ENCODE measurements around the gene HOXD11.

The HOXD11 gene

GRCh38 chr2:176120364-176121189, 13.5 kb downstream of the HOXD11 start:
- DNase-seq (ENCODE audit: low read depth, low spot score) = no peak

DNA sequence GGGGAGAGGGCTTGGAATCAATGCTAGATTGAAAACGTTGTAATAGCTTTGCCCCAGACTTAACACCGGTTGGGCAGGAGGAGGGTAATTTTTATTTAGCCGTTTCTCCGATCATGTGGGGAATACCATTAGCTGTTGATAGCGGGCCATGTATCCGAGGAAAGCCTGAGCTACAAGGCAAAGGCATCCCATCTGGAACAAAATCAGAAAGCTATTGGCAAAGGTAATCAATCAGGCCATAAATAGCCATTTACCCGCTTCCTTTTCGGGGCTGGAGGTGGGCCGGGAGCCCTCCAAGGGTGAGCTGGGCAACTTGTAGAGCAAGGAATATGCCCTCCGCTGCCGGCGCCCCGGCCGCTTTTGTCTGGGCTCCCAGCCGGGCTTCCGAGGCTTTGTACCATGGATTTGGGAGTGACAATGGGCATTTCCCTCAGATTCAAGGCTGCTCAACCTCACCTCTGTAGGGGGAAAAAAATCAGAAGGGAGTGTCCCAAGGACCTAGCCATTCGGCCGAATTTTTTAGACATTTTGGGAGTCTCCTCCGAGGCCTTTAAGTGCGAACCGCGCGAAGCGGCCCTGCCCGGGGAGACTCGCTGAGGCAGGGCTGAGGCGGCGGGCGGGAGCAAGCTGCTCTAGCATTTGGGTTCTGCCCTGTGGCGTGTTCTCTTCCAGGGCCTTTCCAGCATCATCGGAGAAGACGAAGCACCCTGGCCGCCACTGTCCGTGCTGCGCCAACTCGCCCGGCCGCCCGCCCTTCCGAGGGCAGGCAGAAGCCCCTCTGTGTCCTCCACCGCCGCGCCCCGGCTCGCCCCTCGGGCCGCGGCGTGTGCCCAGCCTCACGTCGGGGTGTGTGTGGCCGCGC, 14.3 kb downstream of the HOXD11 start:
- DNase-seq (ENCODE audit: low read depth, low spot score) = no peak

- no peak for DNase-seq (ENCODE audit: low read depth, low spot score)
Observed at GRCh38 chr2:176122052-176122682, 15.1 kb downstream of the HOXD11 start.

GRCh38 chr2:176122683-176123410, 15.8 kb downstream of the HOXD11 start, which contains the start of gene HOXD9:
HOXD9 (plus strand) TSS chr2:176122719; CDS start chr2:176122769, 50 bp downstream.
- no peak for DNase-seq (ENCODE audit: low read depth, low spot score)

- no peak for DNase-seq (ENCODE audit: low read depth, low spot score)
Observed at GRCh38 chr2:176123411-176124109, 16.5 kb downstream of the HOXD11 start.

- DNase-seq (ENCODE audit: low read depth, low spot score) = no peak
Observed at GRCh38 chr2:176124110-176124946, 17.2 kb downstream of the HOXD11 start.

DNA sequence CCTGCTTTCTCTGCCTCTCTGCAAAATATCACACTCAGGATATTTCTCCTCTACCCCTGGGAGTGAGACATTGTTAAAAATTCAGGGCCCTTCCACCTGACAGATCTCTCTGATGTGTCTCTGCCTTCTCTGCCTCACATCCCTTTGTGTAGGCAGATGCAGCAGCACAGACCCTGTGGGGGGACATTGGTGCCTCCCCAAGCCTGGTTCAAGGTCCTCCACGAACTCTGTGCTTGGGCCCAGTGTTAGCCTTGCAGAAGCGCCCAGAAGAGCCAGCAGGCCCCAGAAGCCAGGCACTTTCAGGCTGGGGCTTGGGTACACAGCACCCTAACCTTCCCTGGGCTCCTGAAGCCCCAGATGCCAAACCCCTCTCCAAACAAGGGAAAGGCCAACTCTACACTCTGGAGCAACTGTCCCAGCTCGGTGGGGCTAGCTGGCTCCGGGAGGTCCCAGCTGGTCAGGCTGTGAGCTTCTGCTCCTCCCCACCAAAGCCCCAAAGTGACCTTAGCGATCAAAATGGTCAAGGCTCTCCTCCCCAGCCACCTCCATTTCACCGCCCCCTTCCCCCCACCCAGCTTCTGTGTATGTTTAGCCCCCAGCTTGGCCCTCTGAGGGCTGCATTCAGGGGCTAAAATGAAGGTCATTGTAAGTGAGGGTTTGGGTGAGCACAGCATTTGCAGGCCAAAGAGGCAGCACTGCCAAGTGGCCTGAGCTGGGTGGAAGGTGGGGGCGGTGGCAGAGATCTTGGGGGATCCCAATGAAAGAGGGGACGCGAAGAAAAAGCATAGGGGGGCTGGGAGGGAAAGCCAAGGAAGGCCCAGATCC, 18.1 kb downstream of the HOXD11 start:
- DNase-seq (ENCODE audit: low read depth, low spot score) = no peak

- DNase-seq (ENCODE audit: low read depth, low spot score) = no peak
Observed at GRCh38 chr2:176125772-176126054, 18.6 kb downstream of the HOXD11 start.

DNA sequence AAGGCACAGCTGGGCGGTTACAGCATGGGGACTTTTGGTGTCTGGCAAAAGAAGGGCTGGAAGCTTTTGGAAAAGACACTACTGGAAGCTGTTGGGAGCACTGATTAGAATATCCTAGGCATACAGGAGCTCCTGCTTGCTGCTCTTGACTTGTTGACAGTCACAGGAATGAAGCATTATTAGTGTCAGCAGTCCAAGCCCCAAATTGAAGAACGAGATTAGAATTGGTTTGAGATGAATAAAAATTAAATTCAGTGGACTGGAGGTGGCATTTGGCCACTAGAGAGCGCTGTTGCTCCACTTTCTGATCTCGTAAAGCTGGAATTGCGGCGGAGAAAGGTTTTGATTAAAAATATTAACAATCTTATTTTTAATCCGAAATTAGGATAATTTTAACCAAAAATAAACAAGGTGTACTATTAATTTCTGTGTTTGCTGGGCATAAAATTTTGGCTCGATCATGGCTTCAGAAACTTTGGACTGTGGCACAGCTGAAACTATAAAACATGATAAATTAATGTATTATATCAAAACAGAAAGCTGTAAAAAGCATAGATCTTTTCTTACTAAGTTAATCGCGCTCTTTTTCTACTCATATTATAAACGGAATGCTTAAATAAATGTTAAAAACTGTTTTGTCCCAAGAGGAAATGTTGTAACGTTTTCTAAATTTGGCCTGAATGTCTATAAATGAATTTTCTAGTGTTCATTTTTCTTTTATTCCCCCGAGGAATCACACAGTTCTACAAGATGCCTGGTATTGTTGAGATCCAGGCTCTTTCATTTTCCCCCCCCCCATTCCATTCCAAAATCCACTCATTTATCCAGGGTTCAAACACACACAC, 20.1 kb downstream of the HOXD11 start:
- DNase-seq (ENCODE audit: low read depth, low spot score) = peak; percentile 27

DNA sequence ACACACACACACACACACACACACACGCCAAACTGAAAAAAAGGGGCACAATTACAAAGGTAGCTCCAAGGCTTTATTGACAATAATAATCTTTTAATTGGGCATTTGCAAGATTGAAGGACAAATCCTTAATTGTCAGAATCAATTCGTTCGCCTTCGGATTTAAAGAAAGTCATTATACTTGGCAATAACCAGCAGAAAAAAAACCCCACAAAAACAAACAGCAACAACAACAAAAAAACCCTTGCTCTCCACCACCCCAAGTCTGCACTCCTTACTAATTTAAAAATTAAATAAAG, 20.6 kb downstream of the HOXD11 start:
- no peak for DNase-seq (ENCODE audit: low read depth, low spot score)

GRCh38 chr2:176128172-176128981, 21.3 kb downstream of the HOXD11 start:
- no peak for DNase-seq (ENCODE audit: low read depth, low spot score)

- no peak for DNase-seq (ENCODE audit: low read depth, low spot score)
Observed at GRCh38 chr2:176128982-176129796, 22.1 kb downstream of the HOXD11 start, which contains the start of gene HOXD8. HOXD8 (plus strand) TSS chr2:176129705; CDS start chr2:176130367, 662 bp downstream.

- no peak for DNase-seq (ENCODE audit: low read depth, low spot score)
Observed at GRCh38 chr2:176129813-176130146, 22.7 kb downstream of the HOXD11 start.

DNA sequence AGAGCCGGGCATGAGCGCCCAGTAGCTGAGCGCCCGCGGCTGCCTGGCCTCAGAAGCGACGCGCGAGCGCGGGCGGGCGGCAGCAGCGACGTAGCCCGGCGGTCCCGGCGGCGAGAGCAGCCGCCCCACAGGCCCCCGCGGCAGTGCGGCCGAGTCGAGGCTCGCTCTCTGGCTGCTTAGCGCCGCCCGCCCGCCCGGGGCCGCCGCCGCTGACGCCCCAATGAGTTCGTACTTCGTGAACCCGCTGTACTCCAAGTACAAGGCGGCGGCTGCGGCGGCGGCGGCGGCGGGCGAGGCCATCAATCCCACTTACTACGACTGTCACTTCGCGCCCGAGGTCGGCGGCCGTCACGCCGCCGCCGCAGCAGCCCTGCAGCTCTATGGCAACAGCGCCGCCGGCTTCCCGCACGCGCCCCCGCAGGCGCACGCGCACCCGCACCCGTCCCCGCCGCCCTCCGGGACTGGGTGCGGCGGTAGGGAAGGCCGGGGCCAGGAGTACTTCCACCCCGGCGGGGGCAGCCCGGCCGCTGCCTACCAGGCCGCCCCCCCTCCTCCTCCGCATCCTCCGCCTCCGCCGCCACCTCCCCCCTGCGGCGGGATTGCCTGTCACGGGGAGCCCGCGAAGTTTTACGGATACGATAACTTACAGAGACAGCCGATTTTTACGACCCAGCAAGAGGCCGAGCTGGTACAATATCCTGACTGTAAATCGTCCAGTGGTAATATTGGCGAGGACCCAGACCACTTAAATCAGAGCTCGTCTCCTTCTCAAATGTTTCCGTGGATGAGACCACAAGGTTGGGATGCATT, 23.3 kb downstream of the HOXD11 start:
- DNase-seq (ENCODE audit: low read depth, low spot score) = no peak

- no peak for DNase-seq (ENCODE audit: low read depth, low spot score)
Observed at GRCh38 chr2:176130957-176131847, 24.1 kb downstream of the HOXD11 start.
